Ishikawa (cell line): ENCODE data around the gene FAM53B.

Experiments used
- CEBPB ChIP-seq: IDR thresholded peaks from 2 replicates; pipeline ENCODE4 v1.6.1; 2012
- CREB1 ChIP-seq: IDR thresholded peaks from 2 replicates; pipeline ENCODE4 v1.6.1; 2012; ENCODE audit warnings: low read depth
- EGR1 ChIP-seq: IDR thresholded peaks from 2 replicates; pipeline ENCODE4 v1.6.1; 2012
- EP300 ChIP-seq: IDR thresholded peaks from 2 replicates; pipeline ENCODE4 v1.6.1; 2012; ENCODE audit warnings: borderline replicate concordance
- FOXM1 ChIP-seq: IDR thresholded peaks from 2 replicates; pipeline ENCODE4 v1.6.1; 2012; ENCODE audit warnings: low read depth, borderline replicate concordance
- MAX ChIP-seq: IDR thresholded peaks from 2 replicates; pipeline ENCODE4 v1.6.1; 2012
- NFIC ChIP-seq: IDR thresholded peaks from 2 replicates; pipeline ENCODE4 v1.6.1; 2012
- RAD21 ChIP-seq: IDR thresholded peaks from 2 replicates; pipeline ENCODE4 v1.6.1; 2012; ENCODE audit warnings: low read depth
- REST ChIP-seq: IDR thresholded peaks from 2 replicates; pipeline ENCODE4 v1.6.1; 2012; ENCODE audit warnings: low read depth, mild to moderate bottlenecking
- TAF1 ChIP-seq: IDR thresholded peaks from 2 replicates; pipeline ENCODE4 v1.6.1; 2012; ENCODE audit warnings: low read depth, mild to moderate bottlenecking
- TCF12 ChIP-seq: IDR thresholded peaks from 2 replicates; pipeline ENCODE4 v1.6.1; 2012; ENCODE audit warnings: low read depth
- TEAD4 ChIP-seq: IDR thresholded peaks from 2 replicates; pipeline ENCODE4 v1.6.1; 2012
- YY1 ChIP-seq: IDR thresholded peaks from 2 replicates; pipeline ENCODE4 v1.6.1; 2012; ENCODE audit warnings: low read depth
- ZBTB7A ChIP-seq: IDR thresholded peaks from 2 replicates; pipeline ENCODE4 v1.6.1; 2012; ENCODE audit warnings: low read depth
- TF ChIP-seq, protein P1 (sequence below): IDR thresholded peaks from 2 replicates; pipeline ENCODE4 v1.6.1; 2012

Gene FAM53B

GRCh38 chr10:124739986-124740368 lies 4.2 kb downstream of the FAM53B start:
- no peak for TF ChIP-seq EGR1
- no peak for TF ChIP-seq ZBTB7A
- no peak for TF ChIP-seq TEAD4
- TF ChIP-seq YY1, result no peak

- no peak for TF ChIP-seq TEAD4
- TF ChIP-seq FOXM1, result no peak
- TF ChIP-seq TAF1, result no peak
- TF ChIP-seq NFIC, result no peak
- TF ChIP-seq CREB1, result no peak
- TF ChIP-seq CEBPB, result no peak
Measured at GRCh38 chr10:124739119-124739921, 4.9 kb downstream of the FAM53B start.

DNA sequence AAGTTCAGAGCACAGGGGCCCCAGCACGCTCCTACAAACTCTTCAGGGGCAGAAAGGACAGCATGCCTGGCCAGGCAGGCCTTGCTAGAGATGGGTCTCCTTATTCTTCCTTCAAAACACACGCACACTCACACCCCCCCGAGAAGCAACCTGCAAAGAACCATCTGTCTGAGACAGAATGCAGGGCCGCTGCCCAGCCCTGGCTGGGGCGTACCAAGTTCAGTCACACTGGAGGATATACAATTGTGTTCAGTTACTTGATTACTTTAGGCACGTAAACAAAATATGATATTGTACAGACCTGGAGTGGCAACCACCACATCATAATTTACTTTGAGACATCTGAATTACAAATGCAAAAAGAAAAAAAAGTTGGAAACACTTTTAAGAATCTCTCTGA lies 5.7 kb downstream of the FAM53B start:
- TF ChIP-seq EP300, result no peak
- no peak for TF ChIP-seq NFIC
- TF ChIP-seq CEBPB, result no peak
- no peak for TF ChIP-seq TEAD4
- no peak for TF ChIP-seq YY1
- TF ChIP-seq CREB1, result no peak

GRCh38 chr10:124737708-124738107 lies 6.5 kb downstream of the FAM53B start:
- no peak for TF ChIP-seq EP300
- TF ChIP-seq, protein P1, sequence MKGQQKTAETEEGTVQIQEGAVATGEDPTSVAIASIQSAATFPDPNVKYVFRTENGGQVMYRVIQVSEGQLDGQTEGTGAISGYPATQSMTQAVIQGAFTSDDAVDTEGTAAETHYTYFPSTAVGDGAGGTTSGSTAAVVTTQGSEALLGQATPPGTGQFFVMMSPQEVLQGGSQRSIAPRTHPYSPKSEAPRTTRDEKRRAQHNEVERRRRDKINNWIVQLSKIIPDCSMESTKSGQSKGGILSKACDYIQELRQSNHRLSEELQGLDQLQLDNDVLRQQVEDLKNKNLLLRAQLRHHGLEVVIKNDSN, result no peak
- TF ChIP-seq TEAD4, result no peak
- no peak for TF ChIP-seq TAF1
- no peak for TF ChIP-seq RAD21
- no peak for TF ChIP-seq CREB1
- no peak for TF ChIP-seq TCF12
- no peak for TF ChIP-seq EGR1
- no peak for TF ChIP-seq MAX
- TF ChIP-seq CEBPB, result no peak
- TF ChIP-seq REST, result no peak
- TF ChIP-seq FOXM1, result no peak

- TF ChIP-seq FOXM1, result no peak
- TF ChIP-seq MAX, result no peak
- TF ChIP-seq TCF12, result no peak
- no peak for TF ChIP-seq RAD21
- TF ChIP-seq TAF1, result no peak
- TF ChIP-seq, protein P1, result no peak
- no peak for TF ChIP-seq EGR1
Measured at GRCh38 chr10:124737221-124737620, 7.0 kb downstream of the FAM53B start.

- TF ChIP-seq, protein P1, result peak; percentile 73
- no peak for TF ChIP-seq REST
- TF ChIP-seq CREB1, result no peak
- peak; percentile 85 for TF ChIP-seq EGR1
- TF ChIP-seq TAF1, result no peak
- peak; percentile 88; the same call in 1 of the 2 replicates for TF ChIP-seq ZBTB7A
- peak; percentile 95 for TF ChIP-seq MAX
- peak; percentile 87 for TF ChIP-seq NFIC
- TF ChIP-seq TCF12, result peak; percentile 90
- no peak for TF ChIP-seq RAD21
- TF ChIP-seq CEBPB, result peak; percentile 30; the same call in 1 of the 2 replicates
- TF ChIP-seq TEAD4, result peak; percentile 71
- TF ChIP-seq YY1, result peak; percentile 59; the same call in 1 of the 2 replicates
- TF ChIP-seq EP300, result peak; percentile 59; the same call in 1 of the 2 replicates
- TF ChIP-seq FOXM1, result peak; percentile 43; the same call in 1 of the 2 replicates
Measured at GRCh38 chr10:124736491-124737136, 7.6 kb downstream of the FAM53B start.
